GM19099 (cell line): ENCODE measurements around the gene OLFM2.

ENCODE experiments used
- POLR2A ChIP-seq: IDR thresholded peaks from 3 replicates; pipeline ENCODE4 v1.6.1; 2011; ENCODE audit warnings: low read depth; ENCODE audit not compliant: insufficient read length; ENCODE audit errors: extremely low read depth

The OLFM2 gene

GRCh38 chr19:9923440-9923839 is 12.9 kb downstream of the OLFM2 start:
- no peak for TF ChIP-seq POLR2A

- TF ChIP-seq POLR2A: no peak
Observed at GRCh38 chr19:9917321-9917720, 19.0 kb downstream of the OLFM2 start.

- no peak for TF ChIP-seq POLR2A
Observed at GRCh38 chr19:9916719-9917118, 19.6 kb downstream of the OLFM2 start.

GRCh38 chr19:9914315-9915207 is 21.8 kb downstream of the OLFM2 start:
- no peak for TF ChIP-seq POLR2A

- TF ChIP-seq POLR2A: no peak
Observed at GRCh38 chr19:9914001-9914314, 22.4 kb downstream of the OLFM2 start.

GRCh38 chr19:9913237-9914000 is 22.9 kb downstream of the OLFM2 start:
- TF ChIP-seq POLR2A: no peak

GRCh38 chr19:9912551-9913236 is 23.6 kb downstream of the OLFM2 start:
- TF ChIP-seq POLR2A: no peak

- TF ChIP-seq POLR2A: no peak
Observed at GRCh38 chr19:9911524-9912185, 24.7 kb downstream of the OLFM2 start.

- TF ChIP-seq POLR2A: no peak
Observed at GRCh38 chr19:9910625-9911024, 25.7 kb downstream of the OLFM2 start.

- no peak for TF ChIP-seq POLR2A
Observed at GRCh38 chr19:9909251-9909650, 27.1 kb downstream of the OLFM2 start.

GRCh38 chr19:9906475-9907087 is 29.7 kb downstream of the OLFM2 start:
- TF ChIP-seq POLR2A: no peak

- no peak for TF ChIP-seq POLR2A
Observed at GRCh38 chr19:9903336-9903735, 33.0 kb downstream of the OLFM2 start.

- no peak for TF ChIP-seq POLR2A
Observed at GRCh38 chr19:9901642-9902041, 34.7 kb downstream of the OLFM2 start.

GRCh38 chr19:9901020-9901419 is 35.3 kb downstream of the OLFM2 start:
- no peak for TF ChIP-seq POLR2A
